B cell (primary cell): ENCODE results near the gene AIM2.

Source experiments
- EZH2 ChIP-seq: IDR thresholded peaks from 2 replicates; pipeline ENCODE4 v1.6.1; 2012; ENCODE audit warnings: borderline replicate concordance, low read depth, mild to moderate bottlenecking, moderate library complexity, low read length; ENCODE audit not compliant: insufficient read depth, poor library complexity, severe bottlenecking
- TF ChIP-seq, protein P1 (sequence below): fragments of 200-600 bp; IDR thresholded peaks from one replicate; pipeline ENCODE4 v1.8.0; 2022; ENCODE audit warnings: antibody characterized with exemption, mild to moderate bottlenecking

GRCh38 chr1:159012495-159012894 lies 64.1 kb downstream of the AIM2 start:
- TF ChIP-seq, protein P1, sequence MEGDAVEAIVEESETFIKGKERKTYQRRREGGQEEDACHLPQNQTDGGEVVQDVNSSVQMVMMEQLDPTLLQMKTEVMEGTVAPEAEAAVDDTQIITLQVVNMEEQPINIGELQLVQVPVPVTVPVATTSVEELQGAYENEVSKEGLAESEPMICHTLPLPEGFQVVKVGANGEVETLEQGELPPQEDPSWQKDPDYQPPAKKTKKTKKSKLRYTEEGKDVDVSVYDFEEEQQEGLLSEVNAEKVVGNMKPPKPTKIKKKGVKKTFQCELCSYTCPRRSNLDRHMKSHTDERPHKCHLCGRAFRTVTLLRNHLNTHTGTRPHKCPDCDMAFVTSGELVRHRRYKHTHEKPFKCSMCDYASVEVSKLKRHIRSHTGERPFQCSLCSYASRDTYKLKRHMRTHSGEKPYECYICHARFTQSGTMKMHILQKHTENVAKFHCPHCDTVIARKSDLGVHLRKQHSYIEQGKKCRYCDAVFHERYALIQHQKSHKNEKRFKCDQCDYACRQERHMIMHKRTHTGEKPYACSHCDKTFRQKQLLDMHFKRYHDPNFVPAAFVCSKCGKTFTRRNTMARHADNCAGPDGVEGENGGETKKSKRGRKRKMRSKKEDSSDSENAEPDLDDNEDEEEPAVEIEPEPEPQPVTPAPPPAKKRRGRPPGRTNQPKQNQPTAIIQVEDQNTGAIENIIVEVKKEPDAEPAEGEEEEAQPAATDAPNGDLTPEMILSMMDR, result no peak
- no peak for TF ChIP-seq EZH2
